GM21528 (cell line): Measurements from ENCODE around the gene ACOT7.
"Not testable (repeated sequence)": the region's sequence is repeated elsewhere in the genome, so short reads cannot be mapped to it uniquely, and the experiment has no call there.

Experiments used
- ATAC-seq: cut with Tn5 transposase; IDR thresholded peaks from one replicate; pipeline ENCODE4 v1.9.1; 2021; ENCODE audit warnings: mild to moderate bottlenecking, moderate library complexity; ENCODE audit not compliant: unreplicated experiment, low FRiP score

ACOT7 gene

GRCh38 chr1:6241887-6242740 is 151.5 kb downstream of the ACOT7 start:
- ATAC-seq, result no peak

GRCh38 chr1:6241107-6241886 is 152.3 kb downstream of the ACOT7 start:
- ATAC-seq, result no peak

GRCh38 chr1:6239950-6240768 is 153.4 kb downstream of the ACOT7 start:
- no peak for ATAC-seq

- no peak for ATAC-seq
Measured at GRCh38 chr1:6239213-6239752, 154.3 kb downstream of the ACOT7 start.

GRCh38 chr1:6237093-6237492 is 156.5 kb downstream of the ACOT7 start:
- no peak for ATAC-seq

GRCh38 chr1:6235296-6235677 is 158.3 kb downstream of the ACOT7 start:
- ATAC-seq, result peak; percentile 25

GRCh38 chr1:6234502-6235295 is 158.9 kb downstream of the ACOT7 start:
- no peak for ATAC-seq

GRCh38 chr1:6233376-6233775 is 160.2 kb downstream of the ACOT7 start:
- no peak for ATAC-seq

- ATAC-seq, result no peak
Measured at GRCh38 chr1:6225651-6226050, 167.9 kb downstream of the ACOT7 start.

GRCh38 chr1:6224718-6225117 is 168.8 kb downstream of the ACOT7 start:
- ATAC-seq, result no peak

GRCh38 chr1:6223617-6224016 is 169.9 kb downstream of the ACOT7 start:
- ATAC-seq, result no peak

GRCh38 chr1:6222636-6223035 is 170.9 kb downstream of the ACOT7 start:
- no peak for ATAC-seq

- no peak for ATAC-seq
Measured at GRCh38 chr1:6221210-6221784, 172.3 kb downstream of the ACOT7 start.

GRCh38 chr1:6220236-6220635 is 173.3 kb downstream of the ACOT7 start:
- ATAC-seq, result no peak

GRCh38 chr1:6219641-6220040 is 173.9 kb downstream of the ACOT7 start:
- not testable (repeated sequence) for ATAC-seq

- ATAC-seq, result no peak
Measured at GRCh38 chr1:6218375-6219164, 175.0 kb downstream of the ACOT7 start.
